GM21576 (cell line): ENCODE measurements around the gene AIMP1.
"Not testable (repeated sequence)": the region's sequence is repeated elsewhere in the genome, so short reads cannot be mapped to it uniquely, and the experiment has no call there.

ENCODE experiments used
- ATAC-seq: cut with Tn5 transposase; IDR thresholded peaks from one replicate; pipeline ENCODE4 v1.9.1; 2021; ENCODE audit warnings: mild to moderate bottlenecking, moderate library complexity; ENCODE audit not compliant: unreplicated experiment

AIMP1 gene

DNA sequence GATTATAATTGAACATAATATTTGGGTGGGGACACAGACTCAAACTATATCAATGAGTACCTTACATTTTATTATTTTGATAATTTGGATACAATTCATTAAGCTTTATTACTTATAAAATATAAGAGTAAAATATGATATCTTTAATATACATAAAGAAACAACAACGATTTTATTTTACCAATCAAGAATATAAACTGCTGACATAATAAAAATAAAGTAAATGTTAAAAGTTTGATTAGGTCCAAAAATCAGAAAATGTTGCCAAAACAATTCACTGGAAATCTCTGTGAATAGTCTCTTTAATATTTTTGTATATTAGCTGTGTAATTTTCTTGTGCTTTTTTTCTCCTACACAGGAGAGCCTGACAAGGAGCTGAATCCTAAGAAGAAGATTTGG, 30.8 kb downstream of the AIMP1 start:
- no peak for ATAC-seq

DNA sequence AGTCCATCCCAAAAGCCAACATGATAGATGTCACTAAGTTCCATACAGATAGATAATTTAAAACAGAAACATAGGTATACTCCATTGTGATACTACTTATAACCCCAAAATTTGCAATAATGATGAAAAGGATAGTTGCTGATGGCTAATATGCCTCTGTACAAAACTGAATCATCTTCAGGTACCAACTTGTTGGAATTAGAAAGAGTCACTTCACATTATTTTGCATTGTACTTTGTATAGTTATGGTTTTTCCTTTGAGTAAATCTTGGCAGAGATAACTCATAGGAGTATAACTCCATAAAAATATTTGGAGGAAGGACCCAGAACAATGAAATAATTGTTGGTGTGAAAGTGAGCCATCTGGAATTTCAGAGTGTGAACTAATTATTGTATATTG, 34.7 kb downstream of the AIMP1 start:
- no peak for ATAC-seq

DNA sequence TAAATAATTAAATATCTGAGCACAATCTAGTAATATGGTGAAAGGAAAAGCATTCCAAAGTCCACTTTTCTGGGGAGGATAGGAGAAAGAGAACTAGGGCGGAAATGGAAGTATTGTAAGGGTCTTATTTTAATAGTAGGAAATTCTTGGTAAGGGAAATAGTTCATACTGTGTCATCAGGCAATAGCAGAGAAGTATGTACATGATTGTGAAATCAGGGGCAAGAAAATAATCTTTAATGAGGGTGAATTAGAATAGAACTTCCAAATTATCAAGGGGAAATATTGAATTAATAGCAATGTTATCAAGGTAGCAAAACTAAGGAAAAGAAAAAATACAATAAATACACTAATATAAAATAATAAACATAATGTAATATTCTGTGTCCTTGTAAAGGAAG, 37.4 kb downstream of the AIMP1 start:
- ATAC-seq, result no peak

DNA sequence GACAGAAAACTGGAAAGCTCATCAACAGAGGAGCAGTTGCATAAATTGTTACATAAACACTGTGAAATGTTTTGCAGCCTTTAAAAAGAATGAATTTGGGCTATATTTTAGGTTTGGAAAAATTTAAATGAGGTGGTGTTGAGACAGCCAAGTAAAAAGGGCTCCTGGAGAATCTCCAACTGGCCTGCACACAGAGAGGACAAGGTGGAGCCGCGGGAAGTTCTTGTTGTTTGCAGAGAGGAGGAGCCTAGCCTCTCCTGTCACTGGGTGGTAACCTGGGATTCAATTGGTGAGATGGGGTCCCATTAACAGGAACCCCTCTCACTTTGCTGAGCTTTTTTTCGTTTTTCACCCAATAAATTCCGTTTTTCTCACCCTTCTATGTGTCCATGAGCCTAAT, 38.8 kb downstream of the AIMP1 start:
- no peak for ATAC-seq

DNA sequence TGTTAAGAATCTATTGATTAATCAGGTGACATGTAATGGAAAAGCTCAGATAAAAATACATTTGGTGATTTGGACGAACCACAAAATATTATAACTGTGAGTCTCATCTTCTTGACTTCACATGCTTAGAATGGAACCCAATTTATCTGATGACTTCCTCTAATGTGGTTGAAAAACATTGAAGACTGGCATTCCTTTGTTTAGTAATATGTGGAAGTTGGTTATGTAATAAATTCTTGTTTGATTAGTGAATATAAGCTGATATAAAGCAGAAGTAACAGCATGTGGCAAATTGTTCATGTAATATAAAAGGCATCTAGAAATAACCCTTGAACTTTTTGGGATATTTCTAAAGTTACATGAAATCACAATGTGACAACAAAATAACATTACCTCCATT, 42.5 kb downstream of the AIMP1 start:
- no peak for ATAC-seq

DNA sequence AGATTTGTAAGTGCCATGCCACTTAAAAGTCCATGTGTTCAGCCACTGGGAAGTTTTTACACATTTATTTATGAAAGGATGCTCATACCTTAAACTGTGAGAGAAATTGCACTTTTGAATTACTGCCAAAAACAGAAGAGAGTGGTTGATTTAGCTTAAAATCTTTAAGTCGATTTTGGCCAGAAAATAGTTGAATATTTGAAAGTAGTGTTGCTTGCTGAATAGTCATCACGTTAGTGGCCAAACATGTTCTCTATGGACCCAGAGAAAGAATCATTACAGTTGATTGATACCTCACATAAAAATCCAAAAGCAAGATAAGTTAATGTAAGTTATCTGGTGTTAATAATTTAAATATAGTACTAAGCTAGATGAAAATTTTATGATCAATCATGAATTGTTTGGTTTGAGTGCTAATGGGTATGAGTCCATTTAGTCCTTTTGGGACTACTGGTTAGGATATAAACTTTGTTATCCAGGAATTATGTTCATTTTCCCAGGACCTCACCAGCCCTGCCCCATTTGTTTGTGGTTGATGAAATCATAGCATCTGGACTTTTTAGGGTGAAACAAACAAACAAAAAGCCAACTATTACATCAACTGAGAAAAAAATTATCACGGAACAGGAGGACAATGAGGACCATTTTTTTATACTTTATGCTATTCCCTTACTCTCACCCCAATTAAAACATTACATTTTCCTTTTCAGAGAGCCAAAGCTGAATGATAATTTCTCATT, 45.9 kb downstream of the AIMP1 start:
- ATAC-seq, result no peak

DNA sequence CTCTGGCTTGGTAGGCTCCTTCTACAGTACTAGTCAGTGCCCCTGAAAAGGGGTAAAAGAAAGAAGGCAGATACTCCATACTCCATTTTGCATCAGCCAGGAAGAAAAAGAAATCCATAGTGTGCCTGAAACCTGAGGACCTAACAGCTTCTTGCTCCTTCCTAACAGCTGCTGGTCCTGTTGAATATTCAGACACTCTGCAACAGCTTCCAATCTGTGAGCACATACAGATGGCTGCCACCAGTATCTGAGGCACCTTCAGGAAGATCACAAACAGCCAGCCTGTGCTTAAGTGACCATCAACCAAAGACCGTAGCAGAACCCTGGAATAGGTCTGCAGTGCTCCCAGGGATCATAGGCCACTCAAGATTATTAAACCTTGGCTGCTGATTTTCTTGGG, 47.9 kb downstream of the AIMP1 start:
- ATAC-seq, result no peak

DNA sequence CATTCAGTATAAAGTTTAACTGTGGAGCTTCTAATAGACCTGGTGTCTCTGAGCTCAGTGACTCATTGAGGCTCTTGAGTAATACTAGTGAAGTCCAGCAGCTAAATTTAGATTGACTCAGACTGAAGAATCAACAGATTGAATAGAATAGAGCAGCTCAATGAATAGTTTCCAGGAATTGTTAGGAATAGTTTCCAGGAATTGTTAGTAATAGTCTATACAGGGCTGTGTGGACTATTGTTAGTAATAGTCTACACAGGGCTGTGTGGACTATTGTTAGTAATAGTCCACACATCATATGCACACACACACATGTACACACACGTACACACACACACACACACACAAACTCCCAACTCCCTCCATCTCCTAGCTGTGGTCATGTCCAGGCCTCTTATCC, 49.3 kb downstream of the AIMP1 start:
- ATAC-seq, result no peak

DNA sequence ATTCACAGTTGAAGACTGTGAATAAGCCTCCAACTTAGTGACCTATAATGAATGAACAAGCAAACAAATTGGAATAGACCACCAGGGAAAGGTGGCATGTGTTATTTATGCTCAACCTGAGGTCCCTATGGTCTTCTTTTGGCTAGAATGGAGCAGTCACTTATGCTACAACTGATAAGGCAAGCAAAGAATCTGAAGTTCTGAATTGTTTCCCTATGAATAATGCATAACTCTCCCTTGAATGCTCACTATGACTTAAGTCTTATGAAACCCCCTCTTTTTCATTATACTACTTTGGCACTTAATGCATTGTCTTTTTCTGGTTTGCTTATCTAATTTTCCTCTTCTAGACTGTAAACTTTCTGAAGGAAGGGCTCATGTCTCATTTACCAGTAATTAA, 49.7 kb downstream of the AIMP1 start:
- ATAC-seq, result no peak

DNA sequence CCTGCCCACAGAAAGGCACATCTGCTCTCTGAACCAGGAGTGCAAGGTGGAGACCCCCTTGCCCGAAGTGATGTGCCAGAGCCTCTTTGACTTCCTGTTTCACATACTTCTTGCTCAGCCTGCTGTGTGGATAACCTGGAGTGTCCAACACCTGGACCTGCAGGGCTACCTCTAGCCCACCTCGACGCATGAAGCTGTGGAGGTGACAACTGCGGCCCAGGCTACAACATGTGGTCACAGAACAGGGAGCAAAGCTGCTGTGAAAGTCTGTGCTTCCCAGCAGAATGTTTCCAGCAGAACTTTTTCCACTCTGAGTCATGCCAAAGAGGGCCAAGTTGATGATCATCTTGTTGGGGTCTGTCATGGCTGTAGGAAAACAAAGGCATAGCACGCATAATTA, 50.7 kb downstream of the AIMP1 start:
- no peak for ATAC-seq

DNA sequence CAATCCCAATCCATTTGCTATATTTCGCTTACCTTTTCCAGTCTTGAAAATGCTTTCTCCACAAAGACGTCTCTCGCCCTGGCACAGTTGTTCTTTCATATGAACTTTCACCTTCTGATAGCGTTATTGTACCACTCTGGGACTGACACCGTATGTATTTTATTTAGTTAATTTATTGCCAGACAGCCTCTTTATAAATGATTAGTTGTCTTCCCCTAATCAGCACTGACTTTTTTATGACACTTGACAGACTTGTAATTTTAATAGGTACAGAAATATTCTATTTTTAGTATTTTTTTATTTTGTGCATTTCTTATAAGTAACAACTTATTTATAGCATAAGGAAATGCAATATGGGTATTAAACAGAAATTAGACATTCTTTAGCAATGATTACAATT, 52.3 kb downstream of the AIMP1 start, which contains the start of gene GIMD1:
TSS of gene GIMD1 (minus strand) at position 101 of the 400 bp plus-strand sequence. CDS start 1,343 bp downstream, outside the sequence.
- ATAC-seq, result no peak

DNA sequence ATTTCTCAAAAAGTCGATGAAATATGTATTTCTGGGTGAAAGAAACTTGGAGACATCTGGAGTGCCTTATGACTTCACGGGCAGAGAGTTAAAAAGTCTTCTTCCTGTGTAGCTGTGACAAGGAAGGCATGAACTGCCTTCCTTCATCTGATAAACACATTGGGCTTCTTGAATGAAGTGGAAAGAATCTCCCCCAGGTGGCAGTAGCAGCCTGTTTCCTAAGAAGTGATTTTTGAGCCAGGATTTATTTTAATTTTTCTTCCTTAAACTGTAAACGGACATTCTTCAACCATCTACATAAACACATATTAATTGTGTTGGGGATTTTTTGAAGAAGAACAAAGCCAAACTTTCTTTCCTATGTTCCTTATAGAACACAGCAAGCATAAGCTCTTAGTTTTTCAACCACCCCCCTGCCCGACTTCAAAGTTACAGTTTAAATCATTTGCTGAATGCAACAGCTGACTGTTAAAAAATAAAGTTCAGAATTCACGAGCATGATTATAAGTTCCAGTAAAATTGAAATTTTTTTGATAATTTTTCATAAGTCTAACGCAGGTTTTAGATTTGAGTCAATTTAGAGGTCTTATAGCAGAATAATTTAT, 53.2 kb downstream of the AIMP1 start:
- ATAC-seq, result peak; percentile 79

DNA sequence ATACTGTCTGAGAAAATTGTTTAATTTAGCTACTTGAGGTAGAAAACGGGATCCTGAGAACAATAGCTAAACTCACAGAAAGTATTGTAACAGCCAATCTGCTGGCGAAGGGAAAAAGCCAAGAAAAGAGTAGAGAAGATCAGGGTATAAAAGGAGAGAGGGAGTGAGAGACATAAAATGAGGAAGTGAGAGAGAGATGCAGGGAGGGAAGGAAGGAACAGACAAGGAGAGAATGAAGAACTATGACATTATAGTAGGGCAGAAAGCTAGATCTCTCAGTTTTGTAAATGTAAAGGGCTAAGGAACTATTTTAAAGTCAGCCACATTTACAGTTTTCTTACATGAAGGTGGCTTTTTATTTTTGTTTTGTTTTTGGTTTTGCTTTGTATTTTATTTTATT, 53.9 kb downstream of the AIMP1 start:
- no peak for ATAC-seq

DNA sequence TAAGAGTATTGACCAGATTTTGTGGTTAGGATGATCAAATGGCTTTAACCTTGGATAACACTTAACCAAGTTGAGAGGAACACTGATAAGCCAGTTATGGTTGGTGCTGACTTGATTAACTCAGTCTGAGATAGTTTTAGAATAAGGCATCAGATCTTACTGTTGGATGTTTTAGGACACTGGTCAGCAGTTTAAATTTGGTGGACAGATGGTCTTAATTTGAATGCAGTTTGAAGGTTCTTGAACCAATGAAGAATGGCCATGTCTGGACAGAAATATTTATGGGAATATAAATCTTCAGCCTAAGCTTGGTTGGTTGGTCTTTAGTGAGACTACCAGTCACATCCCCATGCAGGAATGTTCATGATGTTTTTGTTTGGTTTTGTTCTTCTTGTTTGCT, 54.8 kb downstream of the AIMP1 start:
- no peak for ATAC-seq

DNA sequence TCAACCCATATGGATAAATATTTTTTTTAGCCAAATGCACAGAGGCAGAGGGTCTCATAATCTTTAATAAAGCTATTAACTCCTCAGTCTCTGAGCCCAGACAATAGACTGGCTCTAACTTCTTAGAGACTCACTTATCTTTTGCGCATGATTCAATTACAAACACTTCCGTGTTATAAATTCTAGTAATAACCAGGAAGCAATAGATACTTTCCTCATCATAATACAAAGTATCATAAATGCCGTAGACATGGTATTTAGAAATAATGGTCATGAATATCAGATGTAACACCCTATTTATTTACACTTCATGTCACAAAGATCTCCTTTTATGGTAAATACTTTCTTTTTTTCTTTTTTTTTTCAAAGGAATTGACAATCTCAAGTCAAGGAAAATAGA, 56.7 kb downstream of the AIMP1 start:
- ATAC-seq, result no peak

DNA sequence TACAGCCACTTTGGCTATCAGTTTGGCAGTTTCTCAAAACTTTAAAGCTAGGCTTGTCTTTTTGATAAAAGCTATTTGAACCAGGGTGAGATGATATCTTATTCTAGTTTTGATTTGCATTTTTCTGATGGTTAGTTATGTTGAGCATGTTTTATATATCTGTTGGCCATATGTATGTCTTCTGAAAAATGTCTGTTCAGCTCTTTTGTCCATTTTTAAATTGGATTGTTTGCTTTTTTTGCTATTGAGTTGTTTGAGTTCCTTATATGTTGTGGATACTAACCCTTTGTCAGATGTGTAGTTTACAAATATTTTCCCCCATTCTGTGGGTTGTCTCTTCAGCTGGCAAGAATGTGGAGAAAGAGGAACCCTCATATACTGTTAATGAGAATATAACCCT, 63.8 kb downstream of the AIMP1 start:
- ATAC-seq, result no peak

DNA sequence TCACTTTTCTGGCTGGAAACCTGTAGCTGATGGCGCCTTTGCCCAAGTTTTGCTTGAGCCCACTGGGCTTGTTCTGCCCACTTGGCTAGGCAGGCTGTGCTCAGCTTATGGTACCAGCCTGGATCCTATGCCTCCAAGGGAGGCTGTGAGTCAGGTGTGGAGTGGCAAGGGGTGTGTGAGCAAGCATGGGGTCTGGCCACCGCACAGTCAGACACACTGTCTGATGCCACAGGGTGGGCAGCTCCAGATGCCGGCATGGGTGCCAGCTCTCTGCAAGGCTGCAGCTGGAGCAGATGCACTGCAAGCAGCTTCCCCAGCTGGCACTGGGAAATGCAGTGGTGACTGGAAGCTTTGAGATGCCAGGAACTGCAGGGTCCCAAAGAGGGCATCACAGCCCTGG, 68.5 kb downstream of the AIMP1 start:
- no peak for ATAC-seq

DNA sequence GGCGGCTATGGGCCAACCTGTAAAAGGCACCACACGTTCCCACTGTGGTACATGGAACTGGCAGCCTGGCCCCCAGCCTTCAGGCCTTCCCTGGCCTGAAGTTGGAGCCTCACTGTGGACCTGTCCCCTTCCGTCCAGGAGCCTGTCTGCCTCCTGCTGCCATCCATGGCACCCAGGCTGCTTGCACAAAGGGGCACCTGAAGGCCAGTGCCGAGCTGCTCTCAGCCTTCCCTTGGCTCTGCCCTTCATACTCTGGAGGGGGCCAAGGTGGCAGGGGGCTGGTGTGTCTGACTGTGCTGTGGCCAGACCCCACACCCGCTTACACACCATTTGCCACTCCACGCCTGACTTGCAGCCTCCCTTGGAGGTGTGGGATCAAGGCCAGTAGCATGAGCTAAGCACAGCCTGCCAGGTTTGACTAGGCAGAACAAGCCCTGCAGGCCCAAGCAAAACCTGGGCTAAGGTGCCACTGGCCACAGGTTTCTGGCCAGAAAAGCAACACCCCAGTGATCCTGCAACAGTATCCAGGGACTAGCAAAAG, 69.6 kb downstream of the AIMP1 start:
- no peak for ATAC-seq

DNA sequence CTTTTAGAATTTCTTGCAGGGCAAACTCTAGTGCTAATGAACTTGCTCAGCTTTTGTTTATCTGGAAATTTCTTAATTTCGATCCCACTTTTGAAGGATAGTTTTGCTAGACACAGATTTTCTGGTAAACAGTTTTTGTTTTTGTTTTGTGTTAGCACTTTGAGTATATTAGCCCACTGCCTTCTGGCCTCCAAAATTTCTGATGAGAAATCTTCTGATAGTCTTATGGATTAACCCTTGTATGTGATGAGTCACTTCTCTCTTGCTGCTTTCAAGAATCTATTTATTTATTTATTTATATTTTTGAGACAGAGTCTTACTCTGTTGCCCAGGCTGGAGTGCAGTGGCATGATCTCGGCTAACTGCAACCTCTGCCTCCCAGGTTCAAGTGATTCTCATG, 79.2 kb downstream of the AIMP1 start:
- ATAC-seq, result no peak

DNA sequence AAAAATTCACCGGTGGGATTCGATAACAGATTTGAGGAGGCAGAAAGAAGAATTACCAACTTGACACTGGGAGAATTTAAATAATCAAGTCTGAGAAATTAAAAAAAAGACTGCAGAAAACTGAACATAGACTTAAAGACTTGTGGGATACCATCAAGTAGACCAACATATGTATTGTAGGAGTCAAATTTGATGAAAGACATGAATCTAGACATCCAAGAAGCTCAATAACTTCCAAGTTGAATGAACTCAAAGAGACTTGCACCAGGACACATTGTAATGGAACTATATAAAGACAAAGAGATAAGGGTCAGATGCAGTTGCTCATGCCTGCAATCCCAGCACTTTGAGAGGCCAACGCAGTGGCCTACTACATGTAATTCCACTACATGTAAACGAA, 82.5 kb downstream of the AIMP1 start:
- ATAC-seq, result not testable (repeated sequence)
